Stomach (tissue), 4 donors: Measurements from ENCODE around the gene GLT8D2.

Source experiments
- EP300 ChIP-seq: sonication (generic); formaldehyde crosslinking; IDR thresholded peaks from one replicate; pipeline ENCODE4 v1.6.1; 2017; ENCODE audit warnings: antibody characterized with exemption
- POLR2A ChIP-seq, 4 donors: fragments of 450-650 bp; IDR thresholded peaks; one replicate each; pipeline ENCODE4 v1.6.1; 2016; ENCODE audit warnings: antibody characterized with exemption in 4 of 4, control low read depth in 2 of 4, mild to moderate bottlenecking in 1 of 4, moderate library complexity in 1 of 4
- TF ChIP-seq, protein P1 (sequence below), 7 experiments: fragments of 450-650 bp in 4 of 7; fragments of 200-600 bp in 3 of 7; sonication (generic) in 3 of 7; IDR thresholded peaks; one replicate each; pipeline ENCODE4 v1.5.1; 2016 to 2019; ENCODE audit warnings: antibody characterized with exemption in 7 of 7, control low read depth in 2 of 7, mild to moderate bottlenecking in 1 of 7

DNA sequence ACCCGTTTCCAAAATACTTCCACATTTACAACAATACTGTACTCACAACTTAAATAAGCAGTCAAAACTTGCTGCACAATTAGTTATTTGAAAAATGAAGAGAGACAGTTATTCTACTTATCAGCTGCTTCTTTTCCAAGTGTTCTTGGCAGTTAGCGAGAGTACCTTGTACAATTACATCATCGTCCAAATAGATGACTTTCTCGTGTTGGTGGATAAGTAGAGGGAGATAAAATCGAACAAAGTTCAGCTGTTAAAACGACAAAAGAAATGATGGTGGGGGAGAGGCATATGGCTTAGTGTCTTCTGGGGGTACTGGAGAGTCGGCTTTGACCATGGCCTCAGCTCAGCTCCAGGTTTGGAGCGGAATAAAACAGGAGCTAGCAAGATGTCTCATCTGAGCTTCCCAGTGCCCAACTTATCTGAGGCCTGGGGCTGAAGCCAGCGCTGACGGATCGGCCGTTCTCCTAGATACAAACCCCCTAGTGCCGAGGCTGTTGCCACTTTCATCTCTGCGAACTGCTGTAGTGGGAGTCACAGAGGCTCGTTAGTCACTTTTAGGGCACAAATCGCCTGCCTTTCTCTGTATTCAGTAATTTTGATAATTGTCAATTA is 52.6 kb downstream of the GLT8D2 start:
- TF ChIP-seq, protein P1, sequence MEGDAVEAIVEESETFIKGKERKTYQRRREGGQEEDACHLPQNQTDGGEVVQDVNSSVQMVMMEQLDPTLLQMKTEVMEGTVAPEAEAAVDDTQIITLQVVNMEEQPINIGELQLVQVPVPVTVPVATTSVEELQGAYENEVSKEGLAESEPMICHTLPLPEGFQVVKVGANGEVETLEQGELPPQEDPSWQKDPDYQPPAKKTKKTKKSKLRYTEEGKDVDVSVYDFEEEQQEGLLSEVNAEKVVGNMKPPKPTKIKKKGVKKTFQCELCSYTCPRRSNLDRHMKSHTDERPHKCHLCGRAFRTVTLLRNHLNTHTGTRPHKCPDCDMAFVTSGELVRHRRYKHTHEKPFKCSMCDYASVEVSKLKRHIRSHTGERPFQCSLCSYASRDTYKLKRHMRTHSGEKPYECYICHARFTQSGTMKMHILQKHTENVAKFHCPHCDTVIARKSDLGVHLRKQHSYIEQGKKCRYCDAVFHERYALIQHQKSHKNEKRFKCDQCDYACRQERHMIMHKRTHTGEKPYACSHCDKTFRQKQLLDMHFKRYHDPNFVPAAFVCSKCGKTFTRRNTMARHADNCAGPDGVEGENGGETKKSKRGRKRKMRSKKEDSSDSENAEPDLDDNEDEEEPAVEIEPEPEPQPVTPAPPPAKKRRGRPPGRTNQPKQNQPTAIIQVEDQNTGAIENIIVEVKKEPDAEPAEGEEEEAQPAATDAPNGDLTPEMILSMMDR (IDR thresholded peaks at IDR 0.05) = no peak
- no peak for TF ChIP-seq POLR2A (IDR thresholded peaks at IDR 0.05)
- TF ChIP-seq EP300 = no peak
